ENCODE results near the gene SLC35D1.

GRCh38 chr1:67103548-67103947 is 49.6 kb upstream of the SLC35D1 start:
- TF ChIP-seq EZH2phosphoT487 (IDR thresholded peaks at IDR 0.05; ENCODE audit: low read depth, severe bottlenecking, unreplicated experiment) (no peak), CTCF (IDR thresholded peaks at IDR 0.05; ENCODE audit: poor library complexity) (no peak), EZH2 (IDR thresholded peaks at IDR 0.05; ENCODE audit: borderline replicate concordance) (no peak)

Data from hepatocyte (in vitro differentiated cells).